ENCODE measurements around the gene TRAM2. TPM values are rescaled to one million over a fixed set of nuclear protein-coding genes. Genes with fewer than 3 reads are reported as not detected.

The TRAM2 gene
- total RNA-seq, 1 experiment from 2014 or later: 21.3 TPM

DNA sequence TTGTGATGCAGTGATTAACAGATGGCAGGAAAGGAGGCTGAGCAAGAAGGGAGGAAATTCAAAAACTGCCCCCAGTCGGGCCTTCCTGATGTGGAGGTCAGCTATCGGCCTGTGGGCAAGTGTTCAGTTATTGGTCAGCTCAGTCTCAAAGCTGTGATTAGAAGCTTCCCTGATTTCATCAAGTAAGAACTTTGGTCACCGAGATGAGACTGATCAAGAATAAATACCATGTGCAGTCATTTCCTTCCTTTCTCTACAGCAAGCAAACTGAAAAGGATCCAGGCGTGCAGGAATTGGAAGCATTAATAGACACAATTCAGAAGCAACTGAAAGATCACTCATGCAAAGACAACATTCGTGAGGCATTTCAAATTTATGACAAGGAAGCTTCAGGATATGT lies 87.0 kb downstream of the TRAM2 start (continued):
- TF ChIP-seq, protein P1, sequence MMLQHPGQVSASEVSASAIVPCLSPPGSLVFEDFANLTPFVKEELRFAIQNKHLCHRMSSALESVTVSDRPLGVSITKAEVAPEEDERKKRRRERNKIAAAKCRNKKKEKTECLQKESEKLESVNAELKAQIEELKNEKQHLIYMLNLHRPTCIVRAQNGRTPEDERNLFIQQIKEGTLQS (IDR thresholded peaks at IDR 0.05): no peak
- TF ChIP-seq CBX3 (IDR thresholded peaks at IDR 0.05; ENCODE audit: low read depth) (no peak), RAD21 (IDR thresholded peaks at IDR 0.05; ENCODE audit: low read depth) (no peak), EZH2 (IDR thresholded peaks at IDR 0.05) (no peak), TCF7L2 (IDR thresholded peaks at IDR 0.05; ENCODE audit: borderline replicate concordance, extremely low read depth, insufficient read depth, insufficient read length) (no peak), SIN3A (IDR thresholded peaks at IDR 0.05; ENCODE audit: low read depth) (no peak), ZNF274 (IDR thresholded peaks at IDR 0.05; ENCODE audit: low read depth, low read length) (no peak)
- TF ChIP-seq, protein P2, sequence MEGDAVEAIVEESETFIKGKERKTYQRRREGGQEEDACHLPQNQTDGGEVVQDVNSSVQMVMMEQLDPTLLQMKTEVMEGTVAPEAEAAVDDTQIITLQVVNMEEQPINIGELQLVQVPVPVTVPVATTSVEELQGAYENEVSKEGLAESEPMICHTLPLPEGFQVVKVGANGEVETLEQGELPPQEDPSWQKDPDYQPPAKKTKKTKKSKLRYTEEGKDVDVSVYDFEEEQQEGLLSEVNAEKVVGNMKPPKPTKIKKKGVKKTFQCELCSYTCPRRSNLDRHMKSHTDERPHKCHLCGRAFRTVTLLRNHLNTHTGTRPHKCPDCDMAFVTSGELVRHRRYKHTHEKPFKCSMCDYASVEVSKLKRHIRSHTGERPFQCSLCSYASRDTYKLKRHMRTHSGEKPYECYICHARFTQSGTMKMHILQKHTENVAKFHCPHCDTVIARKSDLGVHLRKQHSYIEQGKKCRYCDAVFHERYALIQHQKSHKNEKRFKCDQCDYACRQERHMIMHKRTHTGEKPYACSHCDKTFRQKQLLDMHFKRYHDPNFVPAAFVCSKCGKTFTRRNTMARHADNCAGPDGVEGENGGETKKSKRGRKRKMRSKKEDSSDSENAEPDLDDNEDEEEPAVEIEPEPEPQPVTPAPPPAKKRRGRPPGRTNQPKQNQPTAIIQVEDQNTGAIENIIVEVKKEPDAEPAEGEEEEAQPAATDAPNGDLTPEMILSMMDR (IDR thresholded peaks at IDR 0.05 in 2 of 3, conservative IDR thresholded peaks at IDR 0.05 in 1 of 3; ENCODE audit: borderline replicate concordance in 1 of 3, insufficient read depth in 1 of 3, low read depth in 2 of 3, low read length in 2 of 3): no peak

DNA sequence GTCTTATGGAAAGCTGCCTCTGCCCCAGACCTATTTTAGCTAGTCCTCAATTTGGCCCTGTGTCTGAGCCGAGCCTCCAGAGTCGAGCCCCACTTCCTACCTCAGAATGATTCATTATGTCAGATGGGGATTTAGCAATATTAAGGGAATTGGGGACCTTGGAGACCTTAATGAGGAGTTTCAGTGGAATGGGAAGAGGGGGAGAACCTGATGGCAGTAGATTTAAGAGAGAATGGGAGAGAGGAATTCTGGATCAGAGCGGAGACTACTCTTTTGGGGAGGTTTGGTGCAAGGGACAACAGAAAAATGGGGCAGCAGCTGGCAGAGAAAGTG lies 93.2 kb downstream of the TRAM2 start:
- H3K9ac ChIP-seq (ENCODE audit: low read length): no peak overlapping the region
- RAD21 ChIA-PET (ENCODE audit: low non-redundant PET in 1 of 2, low total read pairs in 2 of 2, uncharacterized antibody in 2 of 2, unreplicated experiment in 2 of 2): no interaction called here
- H3K36me3 ChIP-seq (ENCODE audit: control insufficient read depth in 1 of 2, insufficient read depth in 2 of 2, low read length in 2 of 2): no peaks in the 10 kb centered on the region
- H4K20me1 ChIP-seq (ENCODE audit: insufficient read depth): no peaks in the 10 kb centered on the region
- H3K4me2 ChIP-seq (ENCODE audit: low read length): no peak overlapping the region
- no peaks in the 10 kb centered on the region for H3K4me1 ChIP-seq (ENCODE audit: control insufficient read depth in 1 of 2, insufficient read depth in 2 of 2, low read length in 2 of 2)
- POLR2A ChIA-PET: no interaction called here
- H3K27me3 ChIP-seq (ENCODE audit: insufficient read depth, low read length): no peaks in the 10 kb centered on the region
- no peaks in the 10 kb centered on the region for H3K79me2 ChIP-seq (ENCODE audit: insufficient read depth, low read length)
- no peaks in the 10 kb centered on the region for H3K9me2 ChIP-seq (ENCODE audit: insufficient read depth)
- H2AFZ ChIP-seq (ENCODE audit: low read depth, low read length, poor library complexity, severe bottlenecking): no peak overlapping the region
- H3K27ac ChIP-seq (ENCODE audit: low read depth, low read length): no peak overlapping the region
- intact Hi-C loops (cut with micrococcal nuclease): no loop called here
- DNase-seq (ENCODE audit: low read depth, low spot score) (no peak), ATAC-seq (no peak)
- BruUV-seq (replicated peaks): no TSS peak
- no peaks in the 10 kb centered on the region for H3K9me3 ChIP-seq (ENCODE audit: control insufficient read depth in 1 of 2, insufficient read depth in 1 of 2, low read depth in 1 of 2, low read length in 2 of 2)
- H3K4me3 ChIP-seq (replicated peaks in 1 of 2; ENCODE audit: low read depth in 1 of 2, low read length in 2 of 2): no peak overlapping the region
- CTCF ChIA-PET: no interaction called here
- no peak for TF ChIP-seq FOSL1 (IDR thresholded peaks at IDR 0.05; ENCODE audit: low read depth)
- TF ChIP-seq SIN3A (IDR thresholded peaks at IDR 0.05; ENCODE audit: low read depth): no peak
- no peak for TF ChIP-seq CEBPB (IDR thresholded peaks at IDR 0.05; ENCODE audit: low read depth)
- TF ChIP-seq EZH2phosphoT487 (IDR thresholded peaks at IDR 0.05; ENCODE audit: borderline replicate concordance): no peak
- TF ChIP-seq, protein P3, sequence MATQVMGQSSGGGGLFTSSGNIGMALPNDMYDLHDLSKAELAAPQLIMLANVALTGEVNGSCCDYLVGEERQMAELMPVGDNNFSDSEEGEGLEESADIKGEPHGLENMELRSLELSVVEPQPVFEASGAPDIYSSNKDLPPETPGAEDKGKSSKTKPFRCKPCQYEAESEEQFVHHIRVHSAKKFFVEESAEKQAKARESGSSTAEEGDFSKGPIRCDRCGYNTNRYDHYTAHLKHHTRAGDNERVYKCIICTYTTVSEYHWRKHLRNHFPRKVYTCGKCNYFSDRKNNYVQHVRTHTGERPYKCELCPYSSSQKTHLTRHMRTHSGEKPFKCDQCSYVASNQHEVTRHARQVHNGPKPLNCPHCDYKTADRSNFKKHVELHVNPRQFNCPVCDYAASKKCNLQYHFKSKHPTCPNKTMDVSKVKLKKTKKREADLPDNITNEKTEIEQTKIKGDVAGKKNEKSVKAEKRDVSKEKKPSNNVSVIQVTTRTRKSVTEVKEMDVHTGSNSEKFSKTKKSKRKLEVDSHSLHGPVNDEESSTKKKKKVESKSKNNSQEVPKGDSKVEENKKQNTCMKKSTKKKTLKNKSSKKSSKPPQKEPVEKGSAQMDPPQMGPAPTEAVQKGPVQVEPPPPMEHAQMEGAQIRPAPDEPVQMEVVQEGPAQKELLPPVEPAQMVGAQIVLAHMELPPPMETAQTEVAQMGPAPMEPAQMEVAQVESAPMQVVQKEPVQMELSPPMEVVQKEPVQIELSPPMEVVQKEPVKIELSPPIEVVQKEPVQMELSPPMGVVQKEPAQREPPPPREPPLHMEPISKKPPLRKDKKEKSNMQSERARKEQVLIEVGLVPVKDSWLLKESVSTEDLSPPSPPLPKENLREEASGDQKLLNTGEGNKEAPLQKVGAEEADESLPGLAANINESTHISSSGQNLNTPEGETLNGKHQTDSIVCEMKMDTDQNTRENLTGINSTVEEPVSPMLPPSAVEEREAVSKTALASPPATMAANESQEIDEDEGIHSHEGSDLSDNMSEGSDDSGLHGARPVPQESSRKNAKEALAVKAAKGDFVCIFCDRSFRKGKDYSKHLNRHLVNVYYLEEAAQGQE (IDR thresholded peaks at IDR 0.05; ENCODE audit: low read depth): no peak
- TF ChIP-seq, protein P4, sequence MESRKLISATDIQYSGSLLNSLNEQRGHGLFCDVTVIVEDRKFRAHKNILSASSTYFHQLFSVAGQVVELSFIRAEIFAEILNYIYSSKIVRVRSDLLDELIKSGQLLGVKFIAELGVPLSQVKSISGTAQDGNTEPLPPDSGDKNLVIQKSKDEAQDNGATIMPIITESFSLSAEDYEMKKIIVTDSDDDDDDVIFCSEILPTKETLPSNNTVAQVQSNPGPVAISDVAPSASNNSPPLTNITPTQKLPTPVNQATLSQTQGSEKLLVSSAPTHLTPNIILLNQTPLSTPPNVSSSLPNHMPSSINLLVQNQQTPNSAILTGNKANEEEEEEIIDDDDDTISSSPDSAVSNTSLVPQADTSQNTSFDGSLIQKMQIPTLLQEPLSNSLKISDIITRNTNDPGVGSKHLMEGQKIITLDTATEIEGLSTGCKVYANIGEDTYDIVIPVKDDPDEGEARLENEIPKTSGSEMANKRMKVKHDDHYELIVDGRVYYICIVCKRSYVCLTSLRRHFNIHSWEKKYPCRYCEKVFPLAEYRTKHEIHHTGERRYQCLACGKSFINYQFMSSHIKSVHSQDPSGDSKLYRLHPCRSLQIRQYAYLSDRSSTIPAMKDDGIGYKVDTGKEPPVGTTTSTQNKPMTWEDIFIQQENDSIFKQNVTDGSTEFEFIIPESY (IDR thresholded peaks at IDR 0.05; ENCODE audit: extremely low read depth, insufficient replicate concordance, low read length): no peak
- no peak for TF ChIP-seq POLR2AphosphoS5 (IDR thresholded peaks at IDR 0.05; ENCODE audit: low read depth, low read length)
- TF ChIP-seq TCF7L2 (IDR thresholded peaks at IDR 0.05; ENCODE audit: borderline replicate concordance, extremely low read depth, insufficient read depth, insufficient read length): no peak
- TF ChIP-seq, protein P5, sequence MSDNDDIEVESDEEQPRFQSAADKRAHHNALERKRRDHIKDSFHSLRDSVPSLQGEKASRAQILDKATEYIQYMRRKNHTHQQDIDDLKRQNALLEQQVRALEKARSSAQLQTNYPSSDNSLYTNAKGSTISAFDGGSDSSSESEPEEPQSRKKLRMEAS (IDR thresholded peaks at IDR 0.05): no peak
- no peak for TF ChIP-seq EGR1 (IDR thresholded peaks at IDR 0.05; ENCODE audit: low read depth)
- no peak for TF ChIP-seq ZFX (IDR thresholded peaks at IDR 0.05)
- TF ChIP-seq ZNF274 (IDR thresholded peaks at IDR 0.05; ENCODE audit: low read depth, low read length): no peak
- no peak for TF ChIP-seq YY1 (IDR thresholded peaks at IDR 0.05; ENCODE audit: extremely low read depth, insufficient replicate concordance, low read depth, low read length)
- TF ChIP-seq CBX3 (IDR thresholded peaks at IDR 0.05; ENCODE audit: low read depth): no peak
